Neuronal stem cell (in vitro differentiated cells): ENCODE measurements around the gene DPYSL4.

Experiments
- DNase-seq: peaks from one replicate; pipeline ENCODE4 v3.0.0-alpha.2; 2013; ENCODE audit warnings: low spot score
- H2AFZ ChIP-seq: one replicate; pipeline ENCODE4 v1.6.1; 2013; ENCODE audit warnings: mild to moderate bottlenecking, low read length, inconsistent platforms
- H2AK5ac ChIP-seq: 2 replicates; pipeline ENCODE4 v1.6.1; 2013; ENCODE audit warnings: low read depth, mild to moderate bottlenecking, inconsistent platforms, low read length, moderate library complexity, mixed read lengths
- H2BK120ac ChIP-seq: 2 replicates; pipeline ENCODE4 v1.6.1; 2013; ENCODE audit warnings: low read depth, mild to moderate bottlenecking, inconsistent platforms, low read length, moderate library complexity, mixed read lengths
- H2BK12ac ChIP-seq: one replicate; pipeline ENCODE4 v1.6.1; 2013; ENCODE audit warnings: low read length, inconsistent platforms
- H2BK15ac ChIP-seq: 2 replicates; pipeline ENCODE4 v1.6.1; 2013; ENCODE audit warnings: mild to moderate bottlenecking, low read length, inconsistent platforms, mixed read lengths
- H2BK5ac ChIP-seq: one replicate; pipeline ENCODE4 v1.6.1; 2013; ENCODE audit warnings: inconsistent platforms, mild to moderate bottlenecking, low read length, moderate library complexity
- H3K14ac ChIP-seq: one replicate; pipeline ENCODE4 v1.6.1; 2013; ENCODE audit warnings: low read length, inconsistent platforms
- H3K18ac ChIP-seq: 2 replicates; pipeline ENCODE4 v1.6.1; 2013; ENCODE audit warnings: low read length, inconsistent platforms
- H3K23ac ChIP-seq: 2 replicates; pipeline ENCODE4 v1.6.1; 2013; ENCODE audit warnings: low read depth, mild to moderate bottlenecking, mixed read lengths, low read length, inconsistent platforms; ENCODE audit not compliant: poor library complexity
- H3K27ac ChIP-seq: replicated peaks from 3 replicates; pipeline ENCODE4 v1.5.1; 2013; ENCODE audit warnings: low read length, inconsistent platforms
- H3K27me3 ChIP-seq, 3 experiments: 2 replicates each; pipeline ENCODE4 v1.6.1; 2013; ENCODE audit warnings: low read length in 3 of 3, mild to moderate bottlenecking in 2 of 3, inconsistent platforms in 1 of 3, low read depth in 1 of 3, mixed read lengths in 1 of 3, moderate library complexity in 1 of 3; ENCODE audit not compliant: control insufficient read depth in 3 of 3, insufficient read depth in 3 of 3
- H3K36me3 ChIP-seq, 2 donors: replicated peaks in 1 of 2; 2 replicates each; pipeline ENCODE4 v1.6.1; 2013; ENCODE audit warnings: low read length in 2 of 2; ENCODE audit not compliant: control insufficient read depth in 2 of 2, insufficient read depth in 2 of 2
- H3K4ac ChIP-seq: 2 replicates; pipeline ENCODE4 v1.6.1; 2013; ENCODE audit warnings: inconsistent platforms, mild to moderate bottlenecking, low read length, moderate library complexity
- H3K4me1 ChIP-seq, 2 donors: 1 replicate in 1 of 2; 2 replicates in 1 of 2; pipeline ENCODE4 v1.6.1; 2013; ENCODE audit warnings: low read length in 2 of 2, low read depth in 1 of 2; ENCODE audit not compliant: control insufficient read depth in 2 of 2, insufficient read depth in 1 of 2
- H3K4me2 ChIP-seq: one replicate; pipeline ENCODE4 v1.6.1; 2013; ENCODE audit warnings: mild to moderate bottlenecking, low read length, inconsistent platforms; ENCODE audit not compliant: insufficient read depth, poor library complexity, severe bottlenecking
- H3K4me3 ChIP-seq, 2 donors: 2 replicates each; pipeline ENCODE4 v1.5.1; 2013; ENCODE audit warnings: low read length in 2 of 2, mild to moderate bottlenecking in 2 of 2, inconsistent platforms in 1 of 2, moderate library complexity in 1 of 2
- H3K79me1 ChIP-seq: one replicate; pipeline ENCODE4 v1.6.1; 2013; ENCODE audit warnings: low read depth, mild to moderate bottlenecking, inconsistent platforms, low read length, moderate library complexity
- H3K9ac ChIP-seq: one replicate; pipeline ENCODE4 v1.6.1; 2013; ENCODE audit warnings: mild to moderate bottlenecking, low read depth, low read length, inconsistent platforms; ENCODE audit not compliant: poor library complexity
- H3K9me3 ChIP-seq, 2 donors: replicated peaks in 1 of 2; 2 replicates each; pipeline versions ENCODE3 to v1.6.1; 2013; ENCODE audit warnings: low read length in 2 of 2, mild to moderate bottlenecking in 2 of 2, inconsistent platforms in 1 of 2, low read depth in 1 of 2, mixed read lengths in 1 of 2, moderate library complexity in 1 of 2; ENCODE audit not compliant: control insufficient read depth in 2 of 2, insufficient read depth in 1 of 2
- H4K8ac ChIP-seq: one replicate; pipeline ENCODE4 v1.6.1; 2013; ENCODE audit warnings: low read depth, mild to moderate bottlenecking, inconsistent platforms, low read length, moderate library complexity
- H4K91ac ChIP-seq: one replicate; pipeline ENCODE4 v1.6.1; 2013; ENCODE audit warnings: low read length, low read depth, mild to moderate bottlenecking, inconsistent platforms; ENCODE audit not compliant: poor library complexity
- WGBS, 2 donors: extraction: QIAGEN DNeasy Blood & Tissue Kit; methylation state at CpG; one replicate each; pipeline ENCODE4 v1.1.7; 2013; ENCODE audit warnings: missing lambda C conversion rate in 2 of 2, mixed read lengths in 1 of 2; ENCODE audit not compliant: insufficient read length in 2 of 2, insufficient replicate concordance in 1 of 2; ENCODE audit errors: extremely low coverage in 2 of 2; 5-methylcytosine and 5-hydroxymethylcytosine counted together

Gene DPYSL4

GRCh38 chr10:132254841-132255240, 68.1 kb downstream of the DPYSL4 start:
- no peak overlapping the region for H2AFZ ChIP-seq

More at GRCh38 chr10:132254841-132255240, 68.1 kb downstream of the DPYSL4 start:
- Histone ChIP-seq H3K4me2 (no peak overlapping the region), H3K14ac (no peak overlapping the region), H3K23ac (no peak overlapping the region), H4K8ac (no peak overlapping the region), H3K79me1 (no peaks in the 10 kb centered on the region), H3K36me3 (no peaks in the 10 kb centered on the region), H3K27ac (no peak overlapping the region), H2BK12ac (no peak overlapping the region), H2BK120ac (no peak overlapping the region), H3K27me3 (peaks cover 0 to 7% (median 0%) of the 10 kb centered on the region in 3 experiments), H4K91ac (no peak overlapping the region), H3K4ac (peak overlapping the region; percentile 23), H3K18ac (peak overlapping the region; percentile 44), H2BK5ac (peak overlapping the region; percentile 35), H3K4me3 (no peak overlapping the region), H3K4me1 (peaks cover 4 to 5% of the 10 kb centered on the region in 2 donors), H3K9me3 (no peaks in the 10 kb centered on the region), H2AK5ac (peak overlapping the region; percentile 71), H3K9ac (peak overlapping the region; percentile 60), H2BK15ac (no peak overlapping the region)
- no peak for DNase-seq
- no CpG with 5 or more reads among the region's 14 CpGs for WGBS, 2 donors
